ENCODE data around the gene DOK5.
"Not testable (repeated sequence)": the region's sequence is repeated elsewhere in the genome, so short reads cannot be mapped to it uniquely, and the experiment has no call there.

Gene DOK5

GRCh38 chr20:54475334-54476168 lies at the start of gene DOK5:
TSS of gene DOK5 (plus strand) at chr20:54475593. CDS start at chr20:54475947, 354 bp downstream.
- DNase-seq (ENCODE audit: insufficient read length, low spot score) (no peak), FAIRE-seq (no peak)
- TF ChIP-seq POLR2A (IDR thresholded peaks at IDR 0.05; ENCODE audit: low read depth, low read length): no peak

DNA sequence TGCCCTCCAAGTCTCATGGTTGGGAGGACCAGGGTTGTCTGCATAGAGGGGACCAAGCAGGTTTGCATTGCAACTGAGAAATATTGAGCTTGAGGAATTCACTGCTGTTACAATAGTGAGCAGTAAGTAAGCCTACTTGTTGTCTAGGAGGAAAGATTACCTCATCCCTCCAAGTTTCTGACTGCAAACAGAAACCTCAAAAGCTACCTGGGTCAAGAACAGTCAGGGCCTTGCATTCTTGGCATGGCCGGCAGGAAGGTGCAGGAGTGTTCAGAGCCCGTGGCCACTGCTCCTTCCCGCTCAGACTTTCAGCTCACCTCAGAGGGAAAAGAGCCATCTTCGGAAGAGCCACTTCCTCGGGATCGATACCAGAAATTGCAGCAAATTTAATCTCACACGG lies 46.0 kb upstream of the DOK5 start:
- DNase-seq (ENCODE audit: insufficient read length, low spot score) (no peak), FAIRE-seq (no peak)

GRCh38 chr20:54431156-54431944 lies 44.0 kb upstream of the DOK5 start:
- DNase-seq (ENCODE audit: insufficient read length, low spot score): no peak
- TF ChIP-seq POLR2A (IDR thresholded peaks at IDR 0.05; ENCODE audit: low read depth, low read length): no peak
- FAIRE-seq: no peak

More for the DNA sequence above, 46.0 kb upstream of the DOK5 start:
- no peak for TF ChIP-seq POLR2A (IDR thresholded peaks at IDR 0.05; ENCODE audit: low read depth, low read length)

GRCh38 chr20:54432966-54433365 lies 42.4 kb upstream of the DOK5 start:
- DNase-seq (ENCODE audit: insufficient read length, low spot score) (no peak), FAIRE-seq (no peak)
- TF ChIP-seq POLR2A (IDR thresholded peaks at IDR 0.05; ENCODE audit: low read depth, low read length): no peak

- DNase-seq (ENCODE audit: insufficient read length, low spot score) (no peak), FAIRE-seq (no peak)
- TF ChIP-seq POLR2A (IDR thresholded peaks at IDR 0.05; ENCODE audit: low read depth, low read length): no peak
Measured at GRCh38 chr20:54433636-54434035, 41.8 kb upstream of the DOK5 start.

DNA sequence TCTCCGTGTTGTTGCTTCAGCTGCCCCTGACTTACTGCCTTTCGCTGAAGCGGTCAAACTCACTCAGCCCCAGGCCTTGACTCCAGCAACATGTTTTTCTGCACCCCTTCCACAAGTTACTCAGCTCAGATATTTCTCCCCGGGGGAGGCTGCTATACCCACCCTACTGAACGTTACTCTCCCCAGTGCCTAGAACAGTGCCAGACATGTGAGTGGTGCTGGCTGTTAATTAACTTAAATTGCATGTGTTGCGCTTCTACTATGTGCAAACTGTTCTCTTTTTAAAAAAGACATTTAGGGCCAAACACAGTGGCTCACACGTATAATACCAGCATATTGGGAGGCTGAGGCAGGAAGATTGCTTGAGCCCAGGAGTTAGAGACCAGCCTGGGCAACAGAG lies 41.2 kb upstream of the DOK5 start:
- no peak for FAIRE-seq
- no peak for DNase-seq (ENCODE audit: insufficient read length, low spot score)
- no peak for TF ChIP-seq POLR2A (IDR thresholded peaks at IDR 0.05; ENCODE audit: low read depth, low read length)

GRCh38 chr20:54435015-54435414 lies 40.4 kb upstream of the DOK5 start:
- no peak for FAIRE-seq
- no peak for DNase-seq (ENCODE audit: insufficient read length, low spot score)
- TF ChIP-seq POLR2A (IDR thresholded peaks at IDR 0.05; ENCODE audit: low read depth, low read length): no peak

DNA sequence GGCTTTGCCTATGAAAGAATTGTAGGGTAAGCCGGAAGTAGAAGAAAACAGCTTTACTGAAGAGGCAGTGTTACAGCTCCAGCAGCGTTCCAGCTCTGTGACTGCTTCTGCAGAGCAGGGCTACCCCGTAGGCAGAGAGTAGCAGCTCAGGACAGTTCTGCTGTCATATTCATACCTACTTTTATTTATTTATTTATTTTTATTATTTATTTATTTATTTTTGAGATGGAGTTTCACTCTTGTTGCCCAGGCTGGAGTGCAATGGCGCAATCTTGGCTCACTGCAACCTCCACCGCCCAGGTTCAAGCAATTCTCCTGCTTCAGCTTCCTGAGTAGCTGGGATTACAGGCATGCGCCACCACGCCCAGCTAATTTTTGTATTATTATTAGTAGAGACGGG lies 39.0 kb upstream of the DOK5 start:
- DNase-seq (ENCODE audit: insufficient read length, low spot score); FAIRE-seq: not testable (repeated sequence)

DNA sequence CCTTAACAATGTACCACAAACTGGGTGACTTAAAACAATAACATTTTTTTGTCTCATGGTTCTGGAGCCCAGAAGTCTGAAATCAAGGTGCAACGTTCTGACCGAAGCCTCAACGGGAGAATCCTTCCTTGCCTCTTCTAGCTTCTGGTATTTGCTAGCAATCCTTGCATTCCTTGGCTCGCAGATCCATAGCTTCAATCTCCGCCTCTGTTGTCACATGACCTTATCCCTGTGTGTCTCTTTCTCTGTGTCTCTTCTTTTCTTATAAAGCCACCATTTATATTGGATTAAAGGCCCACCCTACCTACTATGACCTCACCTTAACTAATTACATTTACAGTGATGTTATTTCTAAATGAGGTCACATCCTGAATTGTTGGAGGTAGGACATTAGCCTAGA lies 37.2 kb upstream of the DOK5 start:
- no peak for TF ChIP-seq POLR2A (IDR thresholded peaks at IDR 0.05; ENCODE audit: low read depth, low read length)
- DNase-seq (ENCODE audit: insufficient read length, low spot score): no peak
- no peak for FAIRE-seq

- no peak for FAIRE-seq
- TF ChIP-seq POLR2A (IDR thresholded peaks at IDR 0.05; ENCODE audit: low read depth, low read length): no peak
Measured at GRCh38 chr20:54450207-54450606, 25.2 kb upstream of the DOK5 start.

GRCh38 chr20:54451171-54451570 lies 24.2 kb upstream of the DOK5 start:
- no peak for TF ChIP-seq POLR2A (IDR thresholded peaks at IDR 0.05; ENCODE audit: low read depth, low read length)
- FAIRE-seq (no peak), DNase-seq (ENCODE audit: insufficient read length, low spot score) (no peak)

More at GRCh38 chr20:54450207-54450606, 25.2 kb upstream of the DOK5 start:
- no peak for DNase-seq (ENCODE audit: insufficient read length, low spot score)

GRCh38 chr20:54452277-54452676 lies 23.1 kb upstream of the DOK5 start:
- DNase-seq (ENCODE audit: insufficient read length, low spot score): no peak
- no peak for FAIRE-seq
- no peak for TF ChIP-seq POLR2A (IDR thresholded peaks at IDR 0.05; ENCODE audit: low read depth, low read length)

DNA sequence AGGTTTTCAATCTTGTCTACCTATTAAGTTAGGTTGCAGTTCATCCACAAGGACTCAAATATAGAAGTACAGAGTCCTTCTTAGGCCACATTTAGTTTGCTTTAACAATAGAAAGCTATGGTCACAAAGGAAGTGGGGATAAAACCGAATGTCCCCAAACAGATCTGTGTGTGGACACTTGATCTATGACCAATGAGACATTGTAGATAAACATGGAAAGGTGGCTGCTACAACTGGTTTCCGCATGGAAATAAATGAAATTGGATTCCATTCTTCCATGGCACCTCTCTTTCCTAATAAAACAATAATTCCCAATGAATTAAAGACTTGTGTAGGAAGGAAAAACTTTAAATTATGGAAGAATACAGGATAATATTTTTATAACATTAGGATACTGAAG lies 20.4 kb upstream of the DOK5 start:
- no peak for DNase-seq (ENCODE audit: insufficient read length, low spot score)
- TF ChIP-seq POLR2A (IDR thresholded peaks at IDR 0.05; ENCODE audit: low read depth, low read length): no peak
- FAIRE-seq: no peak

GRCh38 chr20:54456423-54456822 lies 19.0 kb upstream of the DOK5 start:
- DNase-seq (ENCODE audit: insufficient read length, low spot score): no peak
- no peak for FAIRE-seq
- no peak for TF ChIP-seq POLR2A (IDR thresholded peaks at IDR 0.05; ENCODE audit: low read depth, low read length)

DNA sequence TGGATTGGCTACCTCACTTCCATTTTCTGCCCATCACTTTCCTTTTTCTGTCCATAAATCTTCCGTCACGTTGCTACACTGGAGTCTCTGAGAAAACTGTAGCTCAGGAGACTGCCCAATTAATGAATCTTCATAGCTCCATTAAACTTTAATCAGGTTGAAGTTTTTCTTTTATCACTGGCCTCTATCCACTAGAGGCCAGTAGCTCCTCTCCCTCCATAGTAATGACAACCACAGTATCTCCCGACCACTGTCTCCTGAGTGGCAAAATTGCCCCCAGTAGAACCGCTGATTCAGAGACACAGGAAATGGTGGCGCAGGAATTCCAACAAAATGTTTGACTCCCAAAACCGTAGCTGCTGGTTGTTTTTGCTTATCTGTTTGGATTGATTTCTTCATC lies 18.4 kb upstream of the DOK5 start:
- no peak for FAIRE-seq

More for the DNA sequence above, 18.4 kb upstream of the DOK5 start:
- no peak for TF ChIP-seq POLR2A (IDR thresholded peaks at IDR 0.05; ENCODE audit: low read depth, low read length)
- DNase-seq (ENCODE audit: insufficient read length, low spot score): no peak
